CD4-positive, alpha-beta T cell treated with Interleukin-12 subunit alpha and Interleukin-12 subunit beta, for 1 hour (primary cell): Measurements from ENCODE around the gene ALDH1L1.

Experiments used
- DNase-seq: peaks from one replicate; pipeline ENCODE4 v3.0.0-alpha.2; 2020

The ALDH1L1 gene

GRCh38 chr3:126117786-126118185 lies 62.6 kb downstream of the ALDH1L1 start:
- no peak for DNase-seq

- no peak for DNase-seq
Measured at GRCh38 chr3:126117212-126117611, 63.2 kb downstream of the ALDH1L1 start.

- DNase-seq: no peak
Measured at GRCh38 chr3:126116526-126116925, 63.9 kb downstream of the ALDH1L1 start.

- DNase-seq: no peak
Measured at GRCh38 chr3:126114443-126115386, 65.7 kb downstream of the ALDH1L1 start.

GRCh38 chr3:126113733-126114442 lies 66.5 kb downstream of the ALDH1L1 start:
- no peak for DNase-seq

- no peak for DNase-seq
Measured at GRCh38 chr3:126113238-126113555, 67.2 kb downstream of the ALDH1L1 start.

GRCh38 chr3:126112531-126113237 lies 67.7 kb downstream of the ALDH1L1 start:
- no peak for DNase-seq

- no peak for DNase-seq
Measured at GRCh38 chr3:126111566-126112475, 68.6 kb downstream of the ALDH1L1 start.

- no peak for DNase-seq
Measured at GRCh38 chr3:126111126-126111551, 69.2 kb downstream of the ALDH1L1 start.

- DNase-seq: no peak
Measured at GRCh38 chr3:126110431-126111125, 69.8 kb downstream of the ALDH1L1 start.

- no peak for DNase-seq
Measured at GRCh38 chr3:126109880-126110235, 70.5 kb downstream of the ALDH1L1 start.

- no peak for DNase-seq
Measured at GRCh38 chr3:126109146-126109879, 71.1 kb downstream of the ALDH1L1 start.

GRCh38 chr3:126108676-126109050 lies 71.7 kb downstream of the ALDH1L1 start:
- no peak for DNase-seq

GRCh38 chr3:126107957-126108675 lies 72.3 kb downstream of the ALDH1L1 start:
- DNase-seq: no peak

- no peak for DNase-seq
Measured at GRCh38 chr3:126107203-126107939, 73.0 kb downstream of the ALDH1L1 start.

- no peak for DNase-seq
Measured at GRCh38 chr3:126106336-126107202, 73.8 kb downstream of the ALDH1L1 start.

- DNase-seq: no peak
Measured at GRCh38 chr3:126105691-126106187, 74.6 kb downstream of the ALDH1L1 start.
